ENCODE data around the gene LEAP2. TPM values are rescaled to one million over a fixed set of nuclear protein-coding genes. Genes with fewer than 3 reads are reported as not detected.

LEAP2 gene
- total and polyA plus RNA-seq, 2 donors (not counting 1 experiment from before 2014, with no cell fraction given): 2.2 to 5.4 TPM

- Histone ChIP-seq H4K20me1 (ENCODE audit: control insufficient read depth, insufficient read depth, low read length, poor library complexity, severe bottlenecking) (no peaks in the 10 kb centered on the region), H3K27ac (ENCODE audit: low read length in 2 of 2) (no peak overlapping the region), H3K4me3 (ENCODE audit: control extremely low read depth in 1 of 5, extremely low read depth in 1 of 5, insufficient read depth in 1 of 5, low read depth in 2 of 5, low read length in 4 of 5) (peak overlapping the region in 4 of 5 experiments; percentile 35 to 73 (median 57)), H3K27me3 (replicated peaks in 1 of 4; ENCODE audit: control extremely low read depth in 1 of 4, control insufficient read depth in 3 of 4, insufficient read depth in 4 of 4, low read length in 3 of 4) (peaks cover 0 to 54% (median 32%) of the 10 kb centered on the region in 4 experiments), H3K9me3 (ENCODE audit: control extremely low read depth in 1 of 3, control insufficient read depth in 2 of 3, insufficient read depth in 1 of 3, low read length in 2 of 3) (peaks cover 0 to 7% (median 0%) of the 10 kb centered on the region in 3 donors), H3K9ac (ENCODE audit: low read length) (peak overlapping the region; percentile 65), H3K4me1 (ENCODE audit: control insufficient read depth in 2 of 2, insufficient read depth in 2 of 2, low read length in 2 of 2) (peaks cover 21 to 27% of the 10 kb centered on the region in 2 donors), H2AFZ (ENCODE audit: insufficient read depth, low read depth, low read length, poor library complexity, severe bottlenecking) (peak overlapping the region; percentile 89), H3K36me3 (replicated peaks in 1 of 2; ENCODE audit: control extremely low read depth in 1 of 2, control insufficient read depth in 1 of 2, extremely low read depth in 1 of 2, insufficient read depth in 2 of 2, low read length in 1 of 2) (no peaks in the 10 kb centered on the region), H3K79me2 (ENCODE audit: control insufficient read depth, insufficient read depth, low read length) (no peaks in the 10 kb centered on the region), H3K4me2 (replicated peaks; ENCODE audit: low read depth, low read length, poor library complexity, severe bottlenecking) (peak overlapping the region; percentile 88)
- peak; percentile 89 for ATAC-seq (ENCODE audit: low read depth)
- TF ChIP-seq CTCF (IDR thresholded peaks at IDR 0.05) (peak; percentile 93), EZH2 (IDR thresholded peaks at IDR 0.05; ENCODE audit: borderline replicate concordance, insufficient read depth, low read depth, low read length, poor library complexity, severe bottlenecking) (no peak)
- Mint-ChIP-seq H3K9me3 (ENCODE audit: insufficient read depth) (no peaks in the 10 kb centered on the region), H3K27me3 (peaks cover 26% of the 10 kb centered on the region), H3K4me1 (peaks cover 18% of the 10 kb centered on the region), H3K4me3 (peak overlapping the region; percentile 93), H3K27ac (peak overlapping the region; percentile 71)
- CTCF ChIA-PET: interaction anchor here (0.7 to 7.4 kb wide), 19 partner anchors 10 to 458 kb away, joined by 3 to 75 read pairs (median 4); partner anchors contain the start of genes CCNI2, GDF9, SOWAHA and UQCRQ
- POLR2A ChIA-PET: interaction anchor here (0.9 kb wide), 1 partner anchor 53 kb away, joined by 3 read pairs; no protein-coding TSS in a partner anchor
- intact Hi-C loops (cut with micrococcal nuclease): loop anchor here (1.0 to 5.0 kb wide), 3 partner anchors 36 to 517 kb away; partner anchors contain the start of genes GDF9 and UQCRQ
- peak; percentile 86 for DNase-seq
- 3% methylated on average over 75 of the region's 75 CpGs for WGBS (ENCODE audit: insufficient coverage)
Observed at GRCh38 chr5:132829742-132830435, 43.6 kb upstream of the LEAP2 start.
